Stimulated activated CD8-positive, alpha-beta memory T cell treated with anti-CD3 and anti-CD28 coated beads, Interleukin-4, amount 100 ng/mL, for 24 hours (primary cell): ENCODE results near the gene CEP250.
A peak's percentile ranks its signal among the peaks of the same experiment; 100 is the strongest.
"Not testable (repeated sequence)": the region's sequence is repeated elsewhere in the genome, so short reads cannot be mapped to it uniquely, and the experiment has no call there.

Source experiments
- DNase-seq: peaks from one replicate; pipeline ENCODE4 v3.0.0-alpha.2; 2020; ENCODE audit warnings: low read depth

The CEP250 gene

GRCh38 chr20:35523298-35523888 is 68.0 kb downstream of the CEP250 start:
- no peak for DNase-seq

GRCh38 chr20:35525639-35526038 is 70.2 kb downstream of the CEP250 start:
- no peak for DNase-seq

GRCh38 chr20:35527122-35527769 is 71.8 kb downstream of the CEP250 start:
- DNase-seq: no peak

- no peak for DNase-seq
These were observed 74.2 kb downstream of the CEP250 start, which contains the start of gene C20orf173 for GRCh38 chr20:35529552-35529951. C20orf173 (minus strand) TSS chr20:35529652; CDS start chr20:35529373, 279 bp downstream.

GRCh38 chr20:35539756-35540212 is 84.4 kb downstream of the CEP250 start:
- no peak for DNase-seq

- DNase-seq: no peak
These were observed 85.9 kb downstream of the CEP250 start for GRCh38 chr20:35541118-35541782.

GRCh38 chr20:35541783-35542662 is 86.6 kb downstream of the CEP250 start, which contains the start of gene ERGIC3:
ERGIC3 (plus strand) TSS chr20:35542078; CDS start chr20:35542098, 20 bp downstream.
- peak; percentile 96 for DNase-seq

GRCh38 chr20:35542990-35543389 is 87.6 kb downstream of the CEP250 start:
- no peak for DNase-seq

- no peak for DNase-seq
These were observed 89.0 kb downstream of the CEP250 start for GRCh38 chr20:35544436-35544835.

- DNase-seq: not testable (repeated sequence)
These were observed 89.5 kb downstream of the CEP250 start for GRCh38 chr20:35544941-35545340.

GRCh38 chr20:35546127-35546526 is 90.7 kb downstream of the CEP250 start:
- DNase-seq: no peak

- DNase-seq: no peak
These were observed 91.9 kb downstream of the CEP250 start for GRCh38 chr20:35547329-35547728.

GRCh38 chr20:35551503-35551902 is 96.1 kb downstream of the CEP250 start:
- DNase-seq: no peak

GRCh38 chr20:35552914-35553313 is 97.5 kb downstream of the CEP250 start:
- DNase-seq: no peak

- not testable (repeated sequence) for DNase-seq
These were observed 100.1 kb downstream of the CEP250 start for GRCh38 chr20:35555461-35555860.

GRCh38 chr20:35555951-35556645 is 100.7 kb downstream of the CEP250 start:
- DNase-seq: no peak

- no peak for DNase-seq
These were observed 101.5 kb downstream of the CEP250 start for GRCh38 chr20:35556871-35557270.

GRCh38 chr20:35558451-35558850 is 103.1 kb downstream of the CEP250 start:
- DNase-seq: no peak

- DNase-seq: no peak
These were observed 103.8 kb downstream of the CEP250 start for GRCh38 chr20:35559042-35559693.

- no peak for DNase-seq
These were observed 104.7 kb downstream of the CEP250 start for GRCh38 chr20:35560105-35560511.

- no peak for DNase-seq
These were observed 105.1 kb downstream of the CEP250 start for GRCh38 chr20:35560541-35560940.
